ENCODE measurements around the gene GIPR. TPM values are rescaled to one million over a fixed set of nuclear protein-coding genes. Genes with fewer than 3 reads are reported as not detected.

Gene GIPR
- total and polyA plus RNA-seq, 2 of the 13 experiments (the other 11 are each of a cell fraction or from before 2014, with no cell fraction given), result 0.15 to 1.2 TPM

DNA sequence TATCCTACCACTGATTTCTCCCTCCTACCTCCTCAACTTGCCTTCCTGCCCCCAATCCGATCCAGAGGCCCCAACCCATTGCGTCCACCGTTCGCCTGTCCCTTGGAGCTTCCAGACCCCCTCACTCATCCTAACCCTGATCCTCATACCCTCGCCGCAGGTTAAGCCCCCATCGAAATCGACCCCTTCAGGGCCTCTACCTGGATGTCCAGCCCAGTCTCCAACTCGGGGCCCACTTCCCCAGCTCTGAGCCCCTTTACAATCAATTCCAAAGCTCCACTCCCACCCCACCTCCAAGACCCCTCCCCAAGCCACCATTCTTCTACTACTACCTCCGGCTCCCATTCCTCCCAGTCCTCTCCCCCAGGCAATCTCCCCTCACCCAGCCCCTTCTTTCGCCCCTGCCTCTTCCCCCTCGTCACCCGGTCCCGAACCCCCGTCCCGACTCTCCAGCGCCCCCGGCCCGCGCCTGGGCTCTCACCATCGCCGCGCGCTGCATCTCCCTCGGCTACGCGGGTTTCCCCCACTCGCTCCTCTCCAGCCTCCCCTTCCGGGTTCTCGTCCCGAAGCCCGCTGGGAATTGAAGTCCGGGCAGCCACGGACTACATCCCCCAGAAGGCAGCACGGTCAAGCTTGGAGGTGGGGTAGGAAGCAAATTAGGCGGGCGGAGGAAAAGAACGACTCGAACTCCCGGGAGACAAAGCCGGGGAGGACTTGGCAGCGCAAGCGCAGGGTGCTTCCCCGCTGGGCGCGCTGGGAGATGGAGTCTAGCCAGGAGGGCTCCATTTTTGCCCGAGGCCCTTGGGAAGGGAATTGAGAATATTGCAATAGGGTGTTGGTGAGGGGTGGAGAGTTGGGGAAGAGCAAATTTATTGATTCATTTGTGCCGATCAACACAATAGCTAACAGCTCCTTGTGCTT, 62.6 kb downstream of the GIPR start, which contains the start of gene FBXO46 (continued):
- no peak for TF ChIP-seq SNAI1 (CRISPR knock-in tag; IDR thresholded peaks at IDR 0.05; ENCODE audit: borderline replicate concordance)
- TF ChIP-seq TOPORS (CRISPR knock-in tag; IDR thresholded peaks at IDR 0.05), result no peak
- TF ChIP-seq, protein P1, sequence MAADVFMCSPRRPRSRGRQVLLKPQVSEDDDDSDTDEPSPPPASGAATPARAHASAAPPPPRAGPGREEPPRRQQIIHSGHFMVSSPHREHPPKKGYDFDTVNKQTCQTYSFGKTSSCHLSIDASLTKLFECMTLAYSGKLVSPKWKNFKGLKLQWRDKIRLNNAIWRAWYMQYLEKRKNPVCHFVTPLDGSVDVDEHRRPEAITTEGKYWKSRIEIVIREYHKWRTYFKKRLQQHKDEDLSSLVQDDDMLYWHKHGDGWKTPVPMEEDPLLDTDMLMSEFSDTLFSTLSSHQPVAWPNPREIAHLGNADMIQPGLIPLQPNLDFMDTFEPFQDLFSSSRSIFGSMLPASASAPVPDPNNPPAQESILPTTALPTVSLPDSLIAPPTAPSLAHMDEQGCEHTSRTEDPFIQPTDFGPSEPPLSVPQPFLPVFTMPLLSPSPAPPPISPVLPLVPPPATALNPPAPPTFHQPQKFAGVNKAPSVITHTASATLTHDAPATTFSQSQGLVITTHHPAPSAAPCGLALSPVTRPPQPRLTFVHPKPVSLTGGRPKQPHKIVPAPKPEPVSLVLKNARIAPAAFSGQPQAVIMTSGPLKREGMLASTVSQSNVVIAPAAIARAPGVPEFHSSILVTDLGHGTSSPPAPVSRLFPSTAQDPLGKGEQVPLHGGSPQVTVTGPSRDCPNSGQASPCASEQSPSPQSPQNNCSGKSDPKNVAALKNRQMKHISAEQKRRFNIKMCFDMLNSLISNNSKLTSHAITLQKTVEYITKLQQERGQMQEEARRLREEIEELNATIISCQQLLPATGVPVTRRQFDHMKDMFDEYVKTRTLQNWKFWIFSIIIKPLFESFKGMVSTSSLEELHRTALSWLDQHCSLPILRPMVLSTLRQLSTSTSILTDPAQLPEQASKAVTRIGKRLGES (CRISPR knock-in tag; IDR thresholded peaks at IDR 0.05; ENCODE audit: borderline replicate concordance), result no peak
- no peak for TF ChIP-seq TEAD3 (CRISPR knock-in tag; optimal IDR thresholded peaks at IDR 0.05; ENCODE audit: borderline replicate concordance)
- TF ChIP-seq TEAD2 (CRISPR knock-in tag; IDR thresholded peaks at IDR 0.05), result no peak
- no peak for TF ChIP-seq ZNF841 (CRISPR knock-in tag; IDR thresholded peaks at IDR 0.05; ENCODE audit: borderline replicate concordance)
- no peak for TF ChIP-seq ZNF282 (IDR thresholded peaks at IDR 0.05; ENCODE audit: partially characterized antibody)
- no peak for TF ChIP-seq POLR2AphosphoS2 (IDR thresholded peaks at IDR 0.05; ENCODE audit: low read depth, low read length)
- peak; percentile 98 for TF ChIP-seq ELF4 (CRISPR knock-in tag; IDR thresholded peaks at IDR 0.05; ENCODE audit: borderline replicate concordance)
- no peak for TF ChIP-seq AHR (CRISPR knock-in tag; IDR thresholded peaks at IDR 0.05)
- TF ChIP-seq KLF16 (CRISPR knock-in tag; IDR thresholded peaks at IDR 0.05), result peak in 1 of 2 experiments; percentile 30; a peak in 1 of 4 replicates
- TF ChIP-seq SSRP1 (CRISPR knock-in tag; IDR thresholded peaks at IDR 0.05), result no peak
- TF ChIP-seq, protein P2, sequence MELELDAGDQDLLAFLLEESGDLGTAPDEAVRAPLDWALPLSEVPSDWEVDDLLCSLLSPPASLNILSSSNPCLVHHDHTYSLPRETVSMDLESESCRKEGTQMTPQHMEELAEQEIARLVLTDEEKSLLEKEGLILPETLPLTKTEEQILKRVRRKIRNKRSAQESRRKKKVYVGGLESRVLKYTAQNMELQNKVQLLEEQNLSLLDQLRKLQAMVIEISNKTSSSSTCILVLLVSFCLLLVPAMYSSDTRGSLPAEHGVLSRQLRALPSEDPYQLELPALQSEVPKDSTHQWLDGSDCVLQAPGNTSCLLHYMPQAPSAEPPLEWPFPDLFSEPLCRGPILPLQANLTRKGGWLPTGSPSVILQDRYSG (CRISPR knock-in tag; IDR thresholded peaks at IDR 0.05), result no peak
- no peak for TF ChIP-seq SMC3 (IDR thresholded peaks at IDR 0.05; ENCODE audit: low read length)
- TF ChIP-seq, protein P3, sequence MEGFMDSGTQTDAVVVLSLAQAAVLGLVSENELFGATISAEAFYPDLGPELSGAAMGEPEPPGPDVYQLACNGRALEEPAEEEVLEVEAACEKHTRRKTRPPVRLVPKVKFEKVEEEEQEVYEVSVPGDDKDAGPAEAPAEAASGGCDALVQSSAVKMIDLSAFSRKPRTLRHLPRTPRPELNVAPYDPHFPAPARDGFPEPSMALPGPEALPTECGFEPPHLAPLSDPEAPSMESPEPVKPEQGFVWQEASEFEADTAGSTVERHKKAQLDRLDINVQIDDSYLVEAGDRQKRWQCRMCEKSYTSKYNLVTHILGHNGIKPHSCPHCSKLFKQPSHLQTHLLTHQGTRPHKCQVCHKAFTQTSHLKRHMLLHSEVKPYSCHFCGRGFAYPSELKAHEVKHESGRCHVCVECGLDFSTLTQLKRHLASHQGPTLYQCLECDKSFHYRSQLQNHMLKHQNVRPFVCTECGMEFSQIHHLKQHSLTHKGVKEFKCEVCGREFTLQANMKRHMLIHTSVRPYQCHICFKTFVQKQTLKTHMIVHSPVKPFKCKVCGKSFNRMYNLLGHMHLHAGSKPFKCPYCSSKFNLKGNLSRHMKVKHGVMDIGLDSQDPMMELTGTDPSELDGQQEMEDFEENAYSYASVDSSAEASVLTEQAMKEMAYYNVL (CRISPR knock-in tag; IDR thresholded peaks at IDR 0.05; ENCODE audit: borderline replicate concordance), result no peak; the same call in 1 of the 2 replicates
- TF ChIP-seq, protein P4, sequence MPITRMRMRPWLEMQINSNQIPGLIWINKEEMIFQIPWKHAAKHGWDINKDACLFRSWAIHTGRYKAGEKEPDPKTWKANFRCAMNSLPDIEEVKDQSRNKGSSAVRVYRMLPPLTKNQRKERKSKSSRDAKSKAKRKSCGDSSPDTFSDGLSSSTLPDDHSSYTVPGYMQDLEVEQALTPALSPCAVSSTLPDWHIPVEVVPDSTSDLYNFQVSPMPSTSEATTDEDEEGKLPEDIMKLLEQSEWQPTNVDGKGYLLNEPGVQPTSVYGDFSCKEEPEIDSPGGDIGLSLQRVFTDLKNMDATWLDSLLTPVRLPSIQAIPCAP (CRISPR knock-in tag; IDR thresholded peaks at IDR 0.05; ENCODE audit: low read depth), result no peak
- TF ChIP-seq, protein P5, sequence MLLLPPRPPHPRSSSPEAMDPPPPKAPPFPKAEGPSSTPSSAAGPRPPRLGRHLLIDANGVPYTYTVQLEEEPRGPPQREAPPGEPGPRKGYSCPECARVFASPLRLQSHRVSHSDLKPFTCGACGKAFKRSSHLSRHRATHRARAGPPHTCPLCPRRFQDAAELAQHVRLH (CRISPR knock-in tag; IDR thresholded peaks at IDR 0.05; ENCODE audit: borderline replicate concordance, low read depth), result no peak
- TF ChIP-seq KDM6A (CRISPR knock-in tag; IDR thresholded peaks at IDR 0.05; ENCODE audit: low read depth), result no peak
- no peak for TF ChIP-seq ZNF737 (CRISPR knock-in tag; IDR thresholded peaks at IDR 0.05; ENCODE audit: borderline replicate concordance)
- no peak for TF ChIP-seq TBX3 (IDR thresholded peaks at IDR 0.05; ENCODE audit: borderline replicate concordance)
- no peak for TF ChIP-seq ZNF878 (CRISPR knock-in tag; IDR thresholded peaks at IDR 0.05)
- TF ChIP-seq ZNF879 (CRISPR knock-in tag; IDR thresholded peaks at IDR 0.05), result no peak
- peak; percentile 51; the same call in 1 of the 2 replicates for TF ChIP-seq ETV5 (CRISPR knock-in tag; IDR thresholded peaks at IDR 0.05; ENCODE audit: borderline replicate concordance)
